AG04450 (cell line): ENCODE data around the gene PRELP. TPM values are rescaled to one million over a fixed set of nuclear protein-coding genes. Genes with fewer than 3 reads are reported as not detected.

ENCODE experiments used
- CTCF ChIA-PET: fragments of 300-600, 350-600 bp; formaldehyde crosslinking; extraction: SDS; loops from one replicate; lab custom pipeline; 2022; ENCODE audit warnings: antibody characterized with exemption, inconsistent platforms; lab: Charles Lee
- POLR2A ChIA-PET: fragments of 350-600 bp; formaldehyde crosslinking; extraction: SDS; loops from one replicate; lab custom pipeline; 2021; ENCODE audit warnings: antibody characterized with exemption, inconsistent platforms; lab: Yijun Ruan, JAX
- DNase-seq: peaks from one replicate; pipeline ENCODE4 v3.0.0-alpha.2; 2011; ENCODE audit warnings: low read depth, low spot score
- H3K27ac ChIP-seq: one replicate; pipeline ENCODE4 v1.5.1; 2012; ENCODE audit warnings: low read depth, low read length, control low read depth
- H3K27me3 ChIP-seq: one replicate; pipeline ENCODE4 v1.6.0; 2012; ENCODE audit warnings: low read length; ENCODE audit not compliant: control insufficient read depth, insufficient read depth
- H3K4me3 ChIP-seq: 2 replicates; pipeline ENCODE4 v1.5.1; 2011; ENCODE audit warnings: mild to moderate bottlenecking, low read depth, low read length, control low read depth
- H3K9me3 ChIP-seq: 2 replicates; pipeline ENCODE4 v1.5.1; 2012; ENCODE audit warnings: low read length; ENCODE audit not compliant: control insufficient read depth, insufficient read depth
- polyA plus RNA-seq: library from polyadenylated mRNA; depleted of rRNA; stranded (reverse); fragments of >200 nt; gene quantifications from 2 replicates; pipeline ENCODE4 v1.2.3, GENCODE V29; 2011
- TF ChIP-seq, protein P1 (sequence below): IDR thresholded peaks from 2 replicates; pipeline ENCODE4 v1.5.1; 2011; ENCODE audit warnings: low read depth, low read length, control low read depth, inconsistent platforms

Gene PRELP
- polyA plus RNA-seq, 1 experiment = 0.68 TPM

DNA sequence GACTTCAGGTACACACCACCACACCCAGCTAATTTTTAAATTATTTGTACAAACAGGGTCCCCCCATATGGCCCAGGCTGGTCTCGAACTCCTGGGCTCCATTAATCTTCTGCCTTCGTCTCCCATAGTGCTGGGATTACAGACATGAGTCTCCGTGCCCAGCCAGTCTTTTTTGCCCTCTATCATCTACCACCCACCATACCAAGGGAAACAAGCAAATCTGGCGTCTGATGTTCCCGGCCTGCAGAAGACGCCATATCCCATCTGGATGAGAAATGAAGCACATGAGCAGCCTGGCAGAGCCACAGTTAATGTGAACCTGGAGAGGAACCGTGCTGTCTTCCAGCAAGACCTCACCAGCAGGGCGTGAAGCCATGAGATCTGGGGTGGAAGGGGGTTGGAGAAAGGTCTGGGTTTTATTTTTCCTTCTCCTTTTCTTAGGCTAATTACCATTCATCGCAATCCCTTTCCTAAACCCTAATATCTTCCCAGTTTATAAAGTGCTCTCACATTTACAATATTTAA, 1.8 kb upstream of the PRELP start:
- H3K9me3 ChIP-seq = no peaks in the 10 kb centered on the region
- POLR2A ChIA-PET = no interaction called here
- no peak overlapping the region for H3K4me3 ChIP-seq
- H3K27ac ChIP-seq = no peak overlapping the region
- CTCF ChIA-PET = interaction anchor here (0.8 to 1.2 kb wide), 2 partner anchors 14 to 133 kb away, joined by 3 to 5 read pairs; no protein-coding TSS in a partner anchor
- peaks cover 7% of the 10 kb centered on the region for H3K27me3 ChIP-seq
- TF ChIP-seq, protein P1, sequence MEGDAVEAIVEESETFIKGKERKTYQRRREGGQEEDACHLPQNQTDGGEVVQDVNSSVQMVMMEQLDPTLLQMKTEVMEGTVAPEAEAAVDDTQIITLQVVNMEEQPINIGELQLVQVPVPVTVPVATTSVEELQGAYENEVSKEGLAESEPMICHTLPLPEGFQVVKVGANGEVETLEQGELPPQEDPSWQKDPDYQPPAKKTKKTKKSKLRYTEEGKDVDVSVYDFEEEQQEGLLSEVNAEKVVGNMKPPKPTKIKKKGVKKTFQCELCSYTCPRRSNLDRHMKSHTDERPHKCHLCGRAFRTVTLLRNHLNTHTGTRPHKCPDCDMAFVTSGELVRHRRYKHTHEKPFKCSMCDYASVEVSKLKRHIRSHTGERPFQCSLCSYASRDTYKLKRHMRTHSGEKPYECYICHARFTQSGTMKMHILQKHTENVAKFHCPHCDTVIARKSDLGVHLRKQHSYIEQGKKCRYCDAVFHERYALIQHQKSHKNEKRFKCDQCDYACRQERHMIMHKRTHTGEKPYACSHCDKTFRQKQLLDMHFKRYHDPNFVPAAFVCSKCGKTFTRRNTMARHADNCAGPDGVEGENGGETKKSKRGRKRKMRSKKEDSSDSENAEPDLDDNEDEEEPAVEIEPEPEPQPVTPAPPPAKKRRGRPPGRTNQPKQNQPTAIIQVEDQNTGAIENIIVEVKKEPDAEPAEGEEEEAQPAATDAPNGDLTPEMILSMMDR = no peak
- no peak for DNase-seq

DNA sequence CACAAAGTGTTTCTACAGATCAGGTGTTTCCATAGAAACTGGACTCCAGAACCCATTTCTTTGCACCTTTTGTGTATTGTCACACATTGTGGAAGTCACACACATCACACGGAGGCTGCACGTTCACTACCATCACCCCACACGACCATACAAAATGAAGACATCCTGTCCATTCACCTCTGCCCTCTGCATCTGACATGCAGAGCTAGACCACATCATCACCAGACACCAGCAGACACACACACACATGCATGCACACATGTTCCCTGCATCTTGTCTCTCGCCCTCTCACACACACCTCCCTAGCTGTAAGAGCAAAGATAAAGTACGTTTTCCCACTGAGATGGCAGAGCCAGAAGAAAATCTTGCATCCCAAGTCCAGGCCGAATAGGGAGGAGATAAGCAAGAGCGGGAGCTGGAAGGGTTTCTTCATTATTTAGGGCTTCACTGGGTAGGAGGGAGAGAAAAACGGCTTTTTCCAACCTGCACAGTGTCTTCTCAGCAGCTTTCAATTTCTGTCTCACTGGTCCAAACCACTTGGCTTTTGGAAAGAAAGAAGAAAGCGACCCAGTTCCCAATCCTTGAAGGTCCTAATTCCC, 709 bp downstream of the PRELP start:
- CTCF ChIA-PET = interaction anchor here (0.7 to 2.0 kb wide), 10 partner anchors 10 to 204 kb away, joined by 3 to 9 read pairs (median 5); no protein-coding TSS in a partner anchor
- Histone ChIP-seq H3K27ac (no peak overlapping the region), H3K9me3 (no peaks in the 10 kb centered on the region), H3K27me3 (peaks cover 7% of the 10 kb centered on the region), H3K4me3 (no peak overlapping the region)
- DNase-seq = no peak
- POLR2A ChIA-PET = interaction anchor here (0.6 to 0.7 kb wide), 2 partner anchors 10 to 28 kb away, joined by 3 to 4 read pairs; no protein-coding TSS in a partner anchor
- TF ChIP-seq, protein P1 = no peak

GRCh38 chr1:203477748-203478147, 2.1 kb downstream of the PRELP start:
- ChIA-PET CTCF (interaction anchor here (1.0 to 1.1 kb wide), 3 partner anchors 27 to 210 kb away, joined by 3 to 4 read pairs (median 4); no protein-coding TSS in a partner anchor), POLR2A (no interaction called here)
- TF ChIP-seq, protein P1 = no peak
- H3K9me3 ChIP-seq = no peaks in the 10 kb centered on the region
- no peak overlapping the region for H3K4me3 ChIP-seq
- no peak overlapping the region for H3K27ac ChIP-seq
- no peaks in the 10 kb centered on the region for H3K27me3 ChIP-seq
- DNase-seq = no peak

GRCh38 chr1:203478231-203478630, 2.6 kb downstream of the PRELP start:
- Histone ChIP-seq H3K27ac (no peak overlapping the region), H3K9me3 (no peaks in the 10 kb centered on the region), H3K27me3 (no peaks in the 10 kb centered on the region), H3K4me3 (no peak overlapping the region)
- DNase-seq = no peak
- TF ChIP-seq, protein P1 = no peak
- ChIA-PET POLR2A (no interaction called here), CTCF (interaction anchor here (1.1 kb wide), 1 partner anchor 26 kb away, joined by 4 read pairs; no protein-coding TSS in a partner anchor)

GRCh38 chr1:203478986-203479385, 3.4 kb downstream of the PRELP start:
- CTCF ChIA-PET = interaction anchor here (1.5 kb wide), 1 partner anchor 206 kb away, joined by 6 read pairs; no protein-coding TSS in a partner anchor
- Histone ChIP-seq H3K4me3 (no peak overlapping the region), H3K27ac (no peak overlapping the region), H3K27me3 (no peaks in the 10 kb centered on the region), H3K9me3 (no peaks in the 10 kb centered on the region)
- POLR2A ChIA-PET = interaction anchor here (1.6 kb wide), 1 partner anchor 53 kb away, joined by 6 read pairs; no protein-coding TSS in a partner anchor
- no peak for DNase-seq
- TF ChIP-seq, protein P1 = no peak
